ENCODE measurements around the gene SPECC1L. TPM values are rescaled to one million over a fixed set of nuclear protein-coding genes. Genes with fewer than 3 reads are reported as not detected.
"Not testable (repeated sequence)": the region's sequence is repeated elsewhere in the genome, so short reads cannot be mapped to it uniquely, and the experiment has no call there.

Gene SPECC1L
- total and polyA plus RNA-seq, 10 of the 15 experiments (the other 5 are each of a cell fraction or from before 2014, with no cell fraction given) = 1.9 to 40.6 (median 19.1) TPM

- TF ChIP-seq MTA3 (IDR thresholded peaks at IDR 0.05; ENCODE audit: borderline replicate concordance, low read length) (no peak), SMAD1 (IDR thresholded peaks at IDR 0.05; ENCODE audit: low read depth, partially characterized antibody) (no peak), RELB (IDR thresholded peaks at IDR 0.05; ENCODE audit: low read depth) (no peak), EP300 (IDR thresholded peaks at IDR 0.05; ENCODE audit: borderline replicate concordance in 1 of 2, control insufficient read depth in 1 of 2, low read depth in 2 of 2, low read length in 2 of 2) (no peak), POU2F2 (IDR thresholded peaks at IDR 0.05; ENCODE audit: borderline replicate concordance, low read depth, low read length) (no peak), RB1 (IDR thresholded peaks at IDR 0.05; ENCODE audit: borderline replicate concordance) (no peak), BCL11A (IDR thresholded peaks at IDR 0.05; ENCODE audit: low read depth, low read length) (0 out of 2 replicates have a peak, but pooled peaks have one; percentile 26), KDM1A (IDR thresholded peaks at IDR 0.05; ENCODE audit: borderline replicate concordance) (no peak), KAT2A (conservative IDR thresholded peaks at IDR 0.05; ENCODE audit: control insufficient read depth, low read depth, low read length) (no peak), RAD51 (IDR thresholded peaks at IDR 0.05) (peak; percentile 73; the same call in 1 of the 2 replicates), KLF5 (IDR thresholded peaks at IDR 0.05; ENCODE audit: partially characterized antibody) (no peak), HCFC1 (IDR thresholded peaks at IDR 0.05; ENCODE audit: low read length) (no peak), MEF2B (IDR thresholded peaks at IDR 0.05; ENCODE audit: partially characterized antibody, poor library complexity, severe bottlenecking) (no peak), NFIC (IDR thresholded peaks at IDR 0.05; ENCODE audit: low read depth, low read length) (peak; percentile 58; the same call in 1 of the 2 replicates)
- TF ChIP-seq, protein P1, sequence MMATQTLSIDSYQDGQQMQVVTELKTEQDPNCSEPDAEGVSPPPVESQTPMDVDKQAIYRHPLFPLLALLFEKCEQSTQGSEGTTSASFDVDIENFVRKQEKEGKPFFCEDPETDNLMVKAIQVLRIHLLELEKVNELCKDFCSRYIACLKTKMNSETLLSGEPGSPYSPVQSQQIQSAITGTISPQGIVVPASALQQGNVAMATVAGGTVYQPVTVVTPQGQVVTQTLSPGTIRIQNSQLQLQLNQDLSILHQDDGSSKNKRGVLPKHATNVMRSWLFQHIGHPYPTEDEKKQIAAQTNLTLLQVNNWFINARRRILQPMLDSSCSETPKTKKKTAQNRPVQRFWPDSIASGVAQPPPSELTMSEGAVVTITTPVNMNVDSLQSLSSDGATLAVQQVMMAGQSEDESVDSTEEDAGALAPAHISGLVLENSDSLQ (IDR thresholded peaks at IDR 0.05) = no peak
These were observed 14.6 kb downstream of the SPECC1L start (continued) for GRCh38 chr22:24285245-24285644.

DNA sequence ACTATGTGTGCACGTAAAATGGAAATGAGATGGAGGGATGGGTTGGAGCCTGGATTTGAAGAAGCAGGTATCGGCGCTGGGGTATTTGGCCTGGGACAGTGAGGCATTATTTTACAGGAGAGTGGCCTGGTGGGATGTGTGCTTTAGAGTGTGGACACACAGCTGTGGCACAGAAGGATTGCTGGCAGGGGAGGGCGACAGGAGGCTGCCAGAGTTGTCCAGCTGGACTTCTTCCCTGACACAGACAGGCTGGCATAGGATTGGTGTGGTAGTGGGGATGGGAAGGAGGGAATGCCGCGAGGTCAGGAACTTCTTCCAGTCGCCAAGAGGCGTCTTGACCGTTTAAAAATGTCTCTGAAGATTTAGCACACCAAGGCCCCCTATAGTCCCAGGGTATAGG is 16.6 kb downstream of the SPECC1L start:
- in situ Hi-C loops (cut with MboI); RAD21 ChIA-PET (ENCODE audit: unreplicated experiment); POLR2A ChIA-PET; H3K4me2 ChIP-seq (ENCODE audit: control insufficient read depth, insufficient read depth); H3K36me3 ChIP-seq (ENCODE audit: control insufficient read depth in 2 of 2, insufficient read depth in 2 of 2, low read length in 1 of 2); H3K9ac ChIP-seq (ENCODE audit: control insufficient read depth, insufficient read depth, low read length); H4K20me1 ChIP-seq (ENCODE audit: control insufficient read depth, insufficient read depth); intact Hi-C loops (cut with micrococcal nuclease; ENCODE audit: unreplicated experiment); H3K27me3 ChIP-seq (replicated peaks in 1 of 2; ENCODE audit: control insufficient read depth in 2 of 2, insufficient read depth in 2 of 2, low read length in 1 of 2); FAIRE-seq; H3K9me3 ChIP-seq (replicated peaks; ENCODE audit: control insufficient read depth, insufficient read depth, low read length); ATAC-seq; BruUV-seq (replicated peaks); DNase-seq (ENCODE audit: low read depth, low spot score); H3K27ac ChIP-seq (ENCODE audit: control insufficient read depth, insufficient read depth); SMC1A ChIA-PET (ENCODE audit: uncharacterized antibody, unreplicated experiment); H3K4me3 ChIP-seq; H2AFZ ChIP-seq (ENCODE audit: control insufficient read depth, low read depth, low read length): not testable (repeated sequence)
- Histone ChIP-seq H3K4me1 (ENCODE audit: control insufficient read depth, insufficient read depth, low read length) (peaks cover 33% of the 10 kb centered on the region), H3K79me2 (ENCODE audit: control insufficient read depth, insufficient read depth, low read length) (peaks cover 50% of the 10 kb centered on the region)
- 100% methylated on average over 3 of the region's 9 CpGs for WGBS (ENCODE audit: insufficient coverage, insufficient replicate concordance, low lambda C conversion rate, missing lambda C conversion rate)
- CTCF ChIA-PET = interaction anchor here (3.0 kb wide), 1 partner anchor 15 kb away, joined by 8 read pairs; no protein-coding TSS in a partner anchor

- over 99% methylated on average over 6 of the region's 6 CpGs for WGBS (ENCODE audit: insufficient coverage, insufficient replicate concordance, low lambda C conversion rate, missing lambda C conversion rate)
- Histone ChIP-seq H3K4me1 (ENCODE audit: control insufficient read depth, insufficient read depth, low read length) (peaks cover 33% of the 10 kb centered on the region), H3K79me2 (ENCODE audit: control insufficient read depth, insufficient read depth, low read length) (peaks cover 46% of the 10 kb centered on the region)
- DNase-seq (ENCODE audit: low read depth, low spot score); H3K27me3 ChIP-seq (replicated peaks in 1 of 2; ENCODE audit: control insufficient read depth in 2 of 2, insufficient read depth in 2 of 2, low read length in 1 of 2); SMC1A ChIA-PET (ENCODE audit: uncharacterized antibody, unreplicated experiment); H3K4me3 ChIP-seq; RAD21 ChIA-PET (ENCODE audit: unreplicated experiment); H4K20me1 ChIP-seq (ENCODE audit: control insufficient read depth, insufficient read depth); intact Hi-C loops (cut with micrococcal nuclease; ENCODE audit: unreplicated experiment); in situ Hi-C loops (cut with MboI); H2AFZ ChIP-seq (ENCODE audit: control insufficient read depth, low read depth, low read length); H3K27ac ChIP-seq (ENCODE audit: control insufficient read depth, insufficient read depth); BruUV-seq (replicated peaks); ATAC-seq; H3K9ac ChIP-seq (ENCODE audit: control insufficient read depth, insufficient read depth, low read length); H3K36me3 ChIP-seq (ENCODE audit: control insufficient read depth in 2 of 2, insufficient read depth in 2 of 2, low read length in 1 of 2); H3K9me3 ChIP-seq (replicated peaks; ENCODE audit: control insufficient read depth, insufficient read depth, low read length); FAIRE-seq; H3K4me2 ChIP-seq (ENCODE audit: control insufficient read depth, insufficient read depth): not testable (repeated sequence)
- ChIA-PET CTCF (interaction anchor here (3.0 kb wide), 1 partner anchor 15 kb away, joined by 8 read pairs; no protein-coding TSS in a partner anchor), POLR2A (interaction anchor here (0.5 to 0.6 kb wide), 2 partner anchors 20 to 146 kb away, joined by 4 read pairs; no protein-coding TSS in a partner anchor)
These were observed 17.2 kb downstream of the SPECC1L start for GRCh38 chr22:24287801-24288200.
